ENCODE results near the gene TNFSF13B.

TNFSF13B gene

GRCh38 chr13:108323031-108323430 is 53.5 kb downstream of the TNFSF13B start:
- Histone ChIP-seq H3K27me3 (ENCODE audit: control insufficient read depth, insufficient read depth, low read length) (no peaks in the 10 kb centered on the region), H3K4me3 (ENCODE audit: low read length) (no peak overlapping the region), H3K9ac (ENCODE audit: low read length) (no peak overlapping the region), H3K36me3 (ENCODE audit: control insufficient read depth, insufficient read depth, low read length) (no peaks in the 10 kb centered on the region), H3K9me3 (ENCODE audit: control insufficient read depth, low read length) (no peaks in the 10 kb centered on the region), H3K4me1 (ENCODE audit: control insufficient read depth, insufficient read depth, low read length) (peaks cover 5% of the 10 kb centered on the region)

- Histone ChIP-seq H3K4me3 (ENCODE audit: low read length) (no peak overlapping the region), H3K9ac (ENCODE audit: low read length) (no peak overlapping the region), H3K4me1 (ENCODE audit: control insufficient read depth, insufficient read depth, low read length) (peaks cover 5% of the 10 kb centered on the region)
These were observed 56.3 kb downstream of the TNFSF13B start for GRCh38 chr13:108325863-108326262.

DNA sequence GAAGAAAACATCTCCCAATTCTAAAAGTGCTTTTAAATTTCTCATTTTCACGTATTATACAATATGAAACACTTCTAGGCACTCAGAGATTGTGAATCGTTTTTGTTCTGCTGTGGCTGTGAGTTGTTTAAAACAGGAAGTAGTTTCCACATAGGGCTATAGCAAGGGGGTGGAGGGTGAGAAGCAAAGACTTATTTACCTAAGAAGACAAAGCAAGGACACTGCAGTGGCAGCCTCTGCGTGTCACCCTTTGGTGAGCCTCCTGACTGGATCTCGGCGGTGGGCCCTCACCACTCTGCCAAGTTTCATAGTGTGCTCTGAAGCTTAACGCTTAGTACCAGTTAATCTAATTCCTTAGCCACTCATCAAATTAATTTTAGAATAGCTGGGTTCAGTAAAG is 56.8 kb downstream of the TNFSF13B start:
- Histone ChIP-seq H3K4me1 (ENCODE audit: control insufficient read depth, insufficient read depth, low read length) (peaks cover 5% of the 10 kb centered on the region), H3K9ac (ENCODE audit: low read length) (no peak overlapping the region), H3K9me3 (ENCODE audit: control insufficient read depth, low read length) (no peaks in the 10 kb centered on the region), H3K27me3 (ENCODE audit: control insufficient read depth, insufficient read depth, low read length) (no peaks in the 10 kb centered on the region), H3K36me3 (ENCODE audit: control insufficient read depth, insufficient read depth, low read length) (no peaks in the 10 kb centered on the region), H3K4me3 (ENCODE audit: low read length) (no peak overlapping the region)

More at GRCh38 chr13:108325863-108326262, 56.3 kb downstream of the TNFSF13B start:
- Histone ChIP-seq H3K36me3 (ENCODE audit: control insufficient read depth, insufficient read depth, low read length) (no peaks in the 10 kb centered on the region), H3K27me3 (ENCODE audit: control insufficient read depth, insufficient read depth, low read length) (no peaks in the 10 kb centered on the region), H3K9me3 (ENCODE audit: control insufficient read depth, low read length) (no peaks in the 10 kb centered on the region)

- Histone ChIP-seq H3K9me3 (ENCODE audit: control insufficient read depth, low read length) (no peaks in the 10 kb centered on the region), H3K27me3 (ENCODE audit: control insufficient read depth, insufficient read depth, low read length) (no peaks in the 10 kb centered on the region), H3K4me3 (ENCODE audit: low read length) (no peak overlapping the region), H3K9ac (ENCODE audit: low read length) (no peak overlapping the region), H3K36me3 (ENCODE audit: control insufficient read depth, insufficient read depth, low read length) (no peaks in the 10 kb centered on the region), H3K4me1 (ENCODE audit: control insufficient read depth, insufficient read depth, low read length) (peaks cover 5% of the 10 kb centered on the region)
These were observed 59.3 kb downstream of the TNFSF13B start for GRCh38 chr13:108328848-108329247.

- Histone ChIP-seq H3K27me3 (ENCODE audit: control insufficient read depth, insufficient read depth, low read length) (no peaks in the 10 kb centered on the region), H3K36me3 (ENCODE audit: control insufficient read depth, insufficient read depth, low read length) (no peaks in the 10 kb centered on the region)
These were observed 63.3 kb downstream of the TNFSF13B start for GRCh38 chr13:108332791-108333190.

DNA sequence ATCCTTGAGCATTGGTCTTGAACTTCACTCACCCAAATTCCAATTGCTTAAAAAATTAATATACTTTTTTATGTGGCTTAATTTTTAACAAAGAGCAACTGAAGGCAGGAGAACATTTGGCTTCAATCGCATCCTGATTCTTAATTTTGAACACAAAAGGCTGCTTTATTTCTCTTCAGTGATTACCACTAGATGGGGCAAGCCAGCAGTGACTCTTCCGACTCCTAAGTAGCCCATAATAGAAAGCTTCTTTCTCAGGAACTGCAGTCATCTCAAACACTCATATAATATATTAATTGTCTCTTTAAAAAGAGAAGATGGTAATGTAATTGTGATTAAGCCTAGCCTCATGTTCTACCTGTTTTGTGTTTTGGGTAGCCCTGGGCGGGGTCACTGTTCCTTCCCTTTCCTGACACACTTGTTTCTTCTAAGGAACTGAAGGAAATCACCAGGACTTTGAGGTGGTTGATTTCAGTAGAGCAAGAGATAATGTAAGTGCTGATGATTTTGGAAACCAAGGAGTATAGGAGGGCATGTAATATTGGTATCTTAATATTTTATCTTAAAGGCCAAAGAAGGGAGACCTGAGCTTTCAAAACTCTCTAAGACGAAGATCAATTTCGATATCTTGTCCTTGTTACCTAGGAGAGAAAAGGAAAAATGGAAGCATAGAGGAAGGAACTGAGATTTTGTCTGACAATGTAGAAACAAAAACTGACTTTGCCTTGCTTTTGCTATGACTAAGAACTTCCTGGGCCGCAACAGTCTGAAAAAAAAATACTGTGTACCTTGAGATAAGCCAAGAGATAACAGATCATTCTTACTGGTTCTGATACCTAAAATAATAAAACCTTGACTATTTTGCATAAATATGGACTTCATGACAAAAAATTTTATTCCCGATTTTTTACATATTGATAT is 73.1 kb downstream of the TNFSF13B start:
- H3K9ac ChIP-seq (ENCODE audit: low read length): no peak overlapping the region
- no peaks in the 10 kb centered on the region for H3K4me1 ChIP-seq (ENCODE audit: control insufficient read depth, insufficient read depth, low read length)
- no peaks in the 10 kb centered on the region for H3K9me3 ChIP-seq (ENCODE audit: control insufficient read depth, low read length)
- no peaks in the 10 kb centered on the region for H3K36me3 ChIP-seq (ENCODE audit: control insufficient read depth, insufficient read depth, low read length)
- H3K27me3 ChIP-seq (ENCODE audit: control insufficient read depth, insufficient read depth, low read length): no peaks in the 10 kb centered on the region
- no peak overlapping the region for H3K4me3 ChIP-seq (ENCODE audit: low read length)

More at GRCh38 chr13:108332791-108333190, 63.3 kb downstream of the TNFSF13B start:
- no peaks in the 10 kb centered on the region for H3K4me1 ChIP-seq (ENCODE audit: control insufficient read depth, insufficient read depth, low read length)
- no peak overlapping the region for H3K4me3 ChIP-seq (ENCODE audit: low read length)
- no peak overlapping the region for H3K9ac ChIP-seq (ENCODE audit: low read length)
- H3K9me3 ChIP-seq (ENCODE audit: control insufficient read depth, low read length): no peaks in the 10 kb centered on the region

DNA sequence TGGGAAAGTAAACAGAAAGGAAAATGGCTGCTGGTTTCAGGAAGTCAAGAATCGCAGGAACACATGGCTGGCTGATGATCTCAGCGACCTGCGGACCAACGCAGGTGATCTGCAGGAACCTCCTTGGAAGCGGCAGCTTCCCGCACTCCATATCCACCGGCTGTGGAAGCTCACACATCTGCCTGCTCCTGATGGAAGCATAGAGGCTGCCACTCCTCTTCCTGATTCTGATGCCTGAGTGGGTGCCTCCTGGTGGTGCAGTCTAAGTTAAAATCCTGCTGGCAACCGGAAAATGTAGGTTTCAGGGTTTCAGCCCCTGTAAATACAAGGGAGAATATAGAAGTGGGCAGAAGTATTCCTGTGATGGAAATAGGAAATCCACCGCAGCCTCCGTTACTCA is 75.5 kb downstream of the TNFSF13B start:
- no peaks in the 10 kb centered on the region for H3K27me3 ChIP-seq (ENCODE audit: control insufficient read depth, insufficient read depth, low read length)
- no peaks in the 10 kb centered on the region for H3K9me3 ChIP-seq (ENCODE audit: control insufficient read depth, low read length)
- H3K4me1 ChIP-seq (ENCODE audit: control insufficient read depth, insufficient read depth, low read length): no peaks in the 10 kb centered on the region
- H3K36me3 ChIP-seq (ENCODE audit: control insufficient read depth, insufficient read depth, low read length): no peaks in the 10 kb centered on the region
- H3K9ac ChIP-seq (ENCODE audit: low read length): no peak overlapping the region
- H3K4me3 ChIP-seq (ENCODE audit: low read length): no peak overlapping the region

DNA sequence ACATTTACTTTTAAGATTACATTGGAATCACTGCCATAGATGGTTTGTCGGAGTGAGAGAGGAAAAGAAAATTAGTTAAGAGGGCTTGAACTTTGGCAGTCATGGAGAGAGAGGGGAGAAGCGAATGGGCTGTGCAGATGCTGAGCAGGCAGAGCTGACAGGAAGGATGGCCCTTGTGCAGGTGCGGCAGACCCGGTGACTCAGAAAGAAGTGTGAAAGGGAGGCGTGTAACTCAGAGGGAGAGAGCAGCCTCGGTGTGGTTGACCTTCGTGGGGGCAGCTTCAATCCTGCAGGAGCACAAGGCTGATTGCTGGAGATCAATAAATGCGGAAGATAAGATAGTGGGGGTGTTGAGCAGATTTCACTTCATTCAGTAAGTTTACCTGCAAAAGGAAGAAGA is 76.9 kb downstream of the TNFSF13B start:
- H3K36me3 ChIP-seq (ENCODE audit: control insufficient read depth, insufficient read depth, low read length): no peaks in the 10 kb centered on the region

GRCh38 chr13:108349269-108349668 is 79.8 kb downstream of the TNFSF13B start:
- Histone ChIP-seq H3K9ac (ENCODE audit: low read length) (no peak overlapping the region), H3K4me3 (ENCODE audit: low read length) (no peak overlapping the region), H3K36me3 (ENCODE audit: control insufficient read depth, insufficient read depth, low read length) (no peaks in the 10 kb centered on the region), H3K27me3 (ENCODE audit: control insufficient read depth, insufficient read depth, low read length) (no peaks in the 10 kb centered on the region), H3K9me3 (ENCODE audit: control insufficient read depth, low read length) (no peaks in the 10 kb centered on the region), H3K4me1 (ENCODE audit: control insufficient read depth, insufficient read depth, low read length) (no peaks in the 10 kb centered on the region)

More for the DNA sequence above, 76.9 kb downstream of the TNFSF13B start:
- H3K4me1 ChIP-seq (ENCODE audit: control insufficient read depth, insufficient read depth, low read length): no peaks in the 10 kb centered on the region
- H3K9me3 ChIP-seq (ENCODE audit: control insufficient read depth, low read length): no peaks in the 10 kb centered on the region
- H3K4me3 ChIP-seq (ENCODE audit: low read length): no peak overlapping the region
- H3K27me3 ChIP-seq (ENCODE audit: control insufficient read depth, insufficient read depth, low read length): no peaks in the 10 kb centered on the region
- H3K9ac ChIP-seq (ENCODE audit: low read length): no peak overlapping the region

DNA sequence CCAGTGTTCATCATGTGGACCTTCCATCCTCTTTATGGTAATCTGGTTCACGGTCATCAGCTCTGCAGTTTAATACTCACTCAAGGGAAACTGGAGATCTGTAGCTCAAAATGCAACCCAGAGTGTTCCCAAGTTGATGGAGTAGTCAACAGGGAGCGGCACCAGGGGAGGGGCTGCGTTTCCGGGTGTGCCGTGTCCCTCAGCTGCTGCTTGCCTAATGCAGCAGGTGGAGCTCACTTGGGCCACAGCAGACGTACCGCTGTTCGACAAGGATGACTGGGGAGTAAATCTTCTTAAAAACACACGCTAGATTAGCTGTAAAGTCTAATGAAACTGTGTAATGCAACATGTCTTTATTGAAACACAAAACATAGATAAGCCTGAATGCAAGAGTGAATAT is 81.1 kb downstream of the TNFSF13B start:
- Histone ChIP-seq H3K4me1 (ENCODE audit: control insufficient read depth, insufficient read depth, low read length) (no peaks in the 10 kb centered on the region), H3K36me3 (ENCODE audit: control insufficient read depth, insufficient read depth, low read length) (no peaks in the 10 kb centered on the region), H3K9me3 (ENCODE audit: control insufficient read depth, low read length) (no peaks in the 10 kb centered on the region), H3K9ac (ENCODE audit: low read length) (no peak overlapping the region), H3K4me3 (ENCODE audit: low read length) (no peak overlapping the region), H3K27me3 (ENCODE audit: control insufficient read depth, insufficient read depth, low read length) (no peaks in the 10 kb centered on the region)

DNA sequence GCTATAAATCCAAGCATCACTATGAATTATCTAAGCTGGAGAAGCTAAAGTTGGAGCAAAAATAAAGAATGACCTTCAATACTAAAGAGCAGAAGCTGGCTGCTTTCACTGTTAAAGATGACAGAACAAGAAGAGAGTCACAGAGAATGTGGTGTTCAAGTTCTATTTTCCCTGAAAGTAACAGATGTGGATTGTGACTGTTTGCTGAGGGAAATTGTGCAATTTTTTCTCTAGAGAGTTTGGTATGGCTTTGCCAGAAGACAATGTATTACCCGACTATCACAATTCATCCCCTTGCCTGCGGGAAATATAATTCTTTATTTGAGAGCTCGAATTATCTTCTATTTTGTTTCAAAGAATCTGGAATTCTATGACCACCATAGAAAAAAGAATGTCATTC is 83.1 kb downstream of the TNFSF13B start:
- H3K4me1 ChIP-seq (ENCODE audit: control insufficient read depth, insufficient read depth, low read length): no peaks in the 10 kb centered on the region
- H3K9me3 ChIP-seq (ENCODE audit: control insufficient read depth, low read length): no peaks in the 10 kb centered on the region
- H3K4me3 ChIP-seq (ENCODE audit: low read length): no peak overlapping the region
- H3K9ac ChIP-seq (ENCODE audit: low read length): no peak overlapping the region
- H3K27me3 ChIP-seq (ENCODE audit: control insufficient read depth, insufficient read depth, low read length): no peaks in the 10 kb centered on the region
- H3K36me3 ChIP-seq (ENCODE audit: control insufficient read depth, insufficient read depth, low read length): no peaks in the 10 kb centered on the region

- no peak overlapping the region for H3K4me3 ChIP-seq (ENCODE audit: low read length)
- no peaks in the 10 kb centered on the region for H3K4me1 ChIP-seq (ENCODE audit: control insufficient read depth, insufficient read depth, low read length)
- H3K9ac ChIP-seq (ENCODE audit: low read length): no peak overlapping the region
- H3K27me3 ChIP-seq (ENCODE audit: control insufficient read depth, insufficient read depth, low read length): no peaks in the 10 kb centered on the region
- H3K9me3 ChIP-seq (ENCODE audit: control insufficient read depth, low read length): no peaks in the 10 kb centered on the region
- H3K36me3 ChIP-seq (ENCODE audit: control insufficient read depth, insufficient read depth, low read length): no peaks in the 10 kb centered on the region
These were observed 87.7 kb downstream of the TNFSF13B start for GRCh38 chr13:108357228-108357627.

Measured in mucosa of stomach (tissue), 1 donor.